GM23338 (cell line): Measurements from ENCODE around the gene PRDM11. TPM values are rescaled to one million over a fixed set of nuclear protein-coding genes. Genes with fewer than 3 reads are reported as not detected.

Source experiments
- ATAC-seq: fragments of 200-7000 bp; cut with Tn5 transposase; 3 replicates; pipeline ENCODE4 v1.9.1; 2020
- DNase-seq: peaks from one replicate; pipeline ENCODE4 v3.0.0-alpha.2; 2015; ENCODE audit warnings: low spot score
- H2AFZ ChIP-seq: fragments of 200-600 bp; sonication (generic); 2 replicates; pipeline ENCODE4 v1.8.0; 2016; ENCODE audit warnings: antibody characterized with exemption, mild to moderate bottlenecking, moderate library complexity
- H3F3A ChIP-seq: fragments of 200-600 bp; sonication (generic); replicated peaks from 2 replicates; pipeline ENCODE4 v1.8.0; 2017; ENCODE audit warnings: antibody characterized with exemption, mixed run types, low read depth
- H3K27ac ChIP-seq: fragments of 200-600 bp; sonication (generic); 2 replicates; pipeline ENCODE4 v1.6.1; 2016; ENCODE audit warnings: low read depth
- H3K27me3 ChIP-seq: fragments of 200-600 bp; sonication (generic); 2 replicates; pipeline ENCODE4 v1.8.0; 2016; ENCODE audit warnings: mild to moderate bottlenecking, mixed run types, moderate library complexity; ENCODE audit not compliant: insufficient read depth
- H3K36me3 ChIP-seq: fragments of 200-600 bp; sonication (generic); 2 replicates; pipeline ENCODE4 v1.8.0; 2016; ENCODE audit warnings: mild to moderate bottlenecking; ENCODE audit not compliant: insufficient read depth
- H3K4me1 ChIP-seq: fragments of 200-600 bp; sonication (generic); 2 replicates; pipeline ENCODE4 v1.8.0; 2016; ENCODE audit warnings: mild to moderate bottlenecking, moderate library complexity; ENCODE audit not compliant: insufficient read depth
- H3K4me2 ChIP-seq: fragments of 200-600 bp; sonication (generic); 2 replicates; pipeline ENCODE4 v1.7.1; 2017; ENCODE audit warnings: mixed run types
- H3K4me3 ChIP-seq: fragments of 200-600 bp; sonication (generic); 2 replicates; pipeline ENCODE4 v1.6.1; 2016; ENCODE audit warnings: mixed run types
- H3K79me2 ChIP-seq: fragments of 200-600 bp; sonication (generic); replicated peaks from 2 replicates; pipeline ENCODE4 v1.8.0; 2017; ENCODE audit warnings: mild to moderate bottlenecking; ENCODE audit not compliant: insufficient read depth
- H3K9me2 ChIP-seq: fragments of 200-600 bp; sonication (generic); 2 replicates; pipeline ENCODE4 v1.8.0; 2017; ENCODE audit not compliant: insufficient read depth
- H4K20me1 ChIP-seq: fragments of 200-600 bp; sonication (generic); replicated peaks from 2 replicates; pipeline ENCODE4 v1.8.0; 2017; ENCODE audit warnings: mild to moderate bottlenecking; ENCODE audit not compliant: insufficient read depth
- H3K27ac Mint-ChIP-seq: 2 replicates; pipeline ENCODE4 v1.8.0; 2020; ENCODE audit warnings: inconsistent platforms, mild to moderate bottlenecking, moderate library complexity, mixed read lengths
- H3K27me3 Mint-ChIP-seq: 3 replicates; pipeline ENCODE4 v1.8.0; 2022; ENCODE audit warnings: low read depth, mild to moderate bottlenecking, moderate library complexity, mixed read lengths, inconsistent platforms; ENCODE audit not compliant: insufficient read depth, poor library complexity
- H3K36me3 Mint-ChIP-seq: 3 replicates; pipeline ENCODE4 v1.8.0; 2021; ENCODE audit warnings: low read depth, mild to moderate bottlenecking, inconsistent platforms, moderate library complexity, mixed read lengths
- H3K4me1 Mint-ChIP-seq: 3 replicates; pipeline ENCODE4 v1.8.0; 2020; ENCODE audit warnings: mild to moderate bottlenecking, inconsistent platforms, mixed read lengths
- H3K4me3 Mint-ChIP-seq: 3 replicates; pipeline ENCODE4 v1.8.0; 2021; ENCODE audit warnings: moderate library complexity, mild to moderate bottlenecking, inconsistent platforms, mixed read lengths
- H3K9me3 Mint-ChIP-seq: 3 replicates; pipeline ENCODE4 v1.8.0; 2020; ENCODE audit warnings: moderate library complexity, mild to moderate bottlenecking, inconsistent platforms, mixed read lengths
- CREB1 ChIP-seq: fragments of 250-450 bp; sonication (Bioruptor Pico); IDR thresholded peaks from 2 replicates; pipeline ENCODE4 v1.5.0; 2020; ENCODE audit warnings: low read depth, mild to moderate bottlenecking, moderate library complexity
- CTCF ChIP-seq, 2 experiments: fragments of 200-600 bp in 1 of 2; sonication (generic) in 1 of 2; conservative IDR thresholded peaks; 2 replicates each; pipeline versions ENCODE4 v1.5.1 to v1.6.1; 2016 to 2017; ENCODE audit warnings: antibody characterized with exemption in 2 of 2, low read depth in 2 of 2, mild to moderate bottlenecking in 2 of 2, moderate library complexity in 1 of 2
- EZH2 ChIP-seq: fragments of 200-600 bp; sonication (generic); IDR thresholded peaks from one replicate; pipeline ENCODE4 v1.8.0; 2017; ENCODE audit warnings: antibody characterized with exemption, mild to moderate bottlenecking, low read depth; ENCODE audit not compliant: unreplicated experiment
- EZH2phosphoT487 ChIP-seq: fragments of 200-600 bp; sonication (generic); IDR thresholded peaks from one replicate; pipeline ENCODE4 v1.8.1; 2018; ENCODE audit warnings: antibody characterized with exemption; ENCODE audit not compliant: unreplicated experiment
- JUNB ChIP-seq: IDR thresholded peaks from one replicate; pipeline ENCODE4 v1.6.1; 2016; ENCODE audit warnings: antibody characterized with exemption; ENCODE audit not compliant: unreplicated experiment
- NANOG ChIP-seq: IDR thresholded peaks from 2 replicates; pipeline ENCODE4 v1.6.1; 2016; ENCODE audit warnings: antibody characterized with exemption, borderline replicate concordance
- REST ChIP-seq: IDR thresholded peaks from one replicate; pipeline ENCODE4 v1.6.1; 2018; ENCODE audit warnings: antibody characterized with exemption; ENCODE audit not compliant: unreplicated experiment
- STAT1 ChIP-seq: IDR thresholded peaks from one replicate; pipeline ENCODE4 v1.6.1; 2016; ENCODE audit warnings: antibody characterized with exemption; ENCODE audit not compliant: unreplicated experiment
- ZNF114 ChIP-seq: fragments of 250-450 bp; sonication (Bioruptor Pico); IDR thresholded peaks from 2 replicates; pipeline ENCODE4 v1.5.0; 2020; ENCODE audit warnings: mild to moderate bottlenecking, moderate library complexity
- ZNF331 ChIP-seq: fragments of 250-450 bp; sonication (Bioruptor Pico); IDR thresholded peaks from 2 replicates; pipeline ENCODE4 v1.5.0; 2020; ENCODE audit warnings: low read depth, mild to moderate bottlenecking, moderate library complexity
- ZNF462 ChIP-seq: fragments of 250-450 bp; sonication (Bioruptor Pico); IDR thresholded peaks from 2 replicates; pipeline ENCODE4 v1.5.0; 2020; ENCODE audit warnings: mild to moderate bottlenecking, moderate library complexity
- polyA plus RNA-seq: library from polyadenylated mRNA; unstranded; fragments of >200 nt; fragmentation: Nextera tagmentation; extraction: Ambion mirVana; gene quantifications from 2 replicates; pipeline ENCODE4 v1.2.1, GENCODE V29; 2016
- total RNA-seq: library from RNA; depleted of rRNA; stranded (reverse); fragments of >200 nt; shearing (Covaris generic); gene quantifications from 2 replicates; pipeline ENCODE4 v1.2.3, GENCODE V29; 2014

Gene PRDM11
- total and polyA plus RNA-seq, 2 experiments from 2014 or later, result 0.97 to 10.4 TPM

GRCh38 chr11:45104006-45104789 lies 42.2 kb upstream of the PRDM11 start:
- H3K4me1 Mint-ChIP-seq, result peaks cover 18% of the 10 kb centered on the region
- no peak overlapping the region for H3K27ac ChIP-seq
- H3K27me3 ChIP-seq, result no peaks in the 10 kb centered on the region
- no peaks in the 10 kb centered on the region for H3K9me3 Mint-ChIP-seq
- ATAC-seq, result no peak
- H3K9me2 ChIP-seq, result no peaks in the 10 kb centered on the region
- H3K4me3 Mint-ChIP-seq, result no peak overlapping the region
- H3K4me3 ChIP-seq, result no peak overlapping the region
- no peak overlapping the region for H3K27ac Mint-ChIP-seq
- peaks cover 14% of the 10 kb centered on the region for H3K27me3 Mint-ChIP-seq
- H3K4me2 ChIP-seq, result no peak overlapping the region
- H4K20me1 ChIP-seq, result no peaks in the 10 kb centered on the region
- H3K4me1 ChIP-seq, result peaks cover 5% of the 10 kb centered on the region; the same call in 1 of the 2 replicates
- H3K36me3 ChIP-seq, result no peaks in the 10 kb centered on the region
- no peaks in the 10 kb centered on the region for H3K79me2 ChIP-seq
- DNase-seq, result no peak
- no peak for TF ChIP-seq ZNF462
- TF ChIP-seq EZH2phosphoT487, result no peak
- TF ChIP-seq NANOG, result no peak
- TF ChIP-seq ZNF331 (CRISPR knock-in tag), result no peak
- TF ChIP-seq ZNF114 (CRISPR knock-in tag), result no peak
- TF ChIP-seq CTCF (conservative IDR thresholded peaks at IDR 0.05; ENCODE audit: low read depth in 2 of 2), result no peak
- TF ChIP-seq STAT1, result no peak
- no peak for TF ChIP-seq JUNB
- no peak for TF ChIP-seq REST
- no peak for TF ChIP-seq CREB1 (CRISPR knock-in tag)
- TF ChIP-seq EZH2, result no peak
- H2AFZ ChIP-seq, result no peak overlapping the region
- H3K36me3 Mint-ChIP-seq, result no peaks in the 10 kb centered on the region
- H3F3A ChIP-seq, result no peaks in the 10 kb centered on the region
